ENCODE measurements around the gene IFITM5.

Gene IFITM5

GRCh38 chr11:252666-253065 lies 46.7 kb downstream of the IFITM5 start:
- no peaks in the 10 kb centered on the region for H3K27me3 ChIP-seq (ENCODE audit: control insufficient read depth, insufficient read depth, low read length)
- H3K9ac ChIP-seq (ENCODE audit: low read depth, low read length): no peak overlapping the region
- H3K36me3 ChIP-seq (ENCODE audit: control insufficient read depth, insufficient read depth, low read length): peaks cover 58% of the 10 kb centered on the region
- no peak overlapping the region for H3K4me3 ChIP-seq (ENCODE audit: low read depth, low read length)
- H3K27ac ChIP-seq (ENCODE audit: low read depth, low read length): no peak overlapping the region
- no peaks in the 10 kb centered on the region for H3K9me3 ChIP-seq (ENCODE audit: control insufficient read depth, insufficient read depth, low read length)
- H3K4me1 ChIP-seq (ENCODE audit: control insufficient read depth, insufficient read depth, low read length): no peaks in the 10 kb centered on the region

GRCh38 chr11:251550-251949 lies 47.8 kb downstream of the IFITM5 start:
- H3K36me3 ChIP-seq (ENCODE audit: control insufficient read depth, insufficient read depth, low read length): peaks cover 68% of the 10 kb centered on the region
- H3K27ac ChIP-seq (ENCODE audit: low read depth, low read length): no peak overlapping the region

GRCh38 chr11:250740-251299 lies 48.5 kb downstream of the IFITM5 start:
- H3K4me1 ChIP-seq (ENCODE audit: control insufficient read depth, insufficient read depth, low read length): no peaks in the 10 kb centered on the region
- H3K36me3 ChIP-seq (ENCODE audit: control insufficient read depth, insufficient read depth, low read length): peaks cover 74% of the 10 kb centered on the region
- H3K9me3 ChIP-seq (ENCODE audit: control insufficient read depth, insufficient read depth, low read length): no peaks in the 10 kb centered on the region
- no peak overlapping the region for H3K4me3 ChIP-seq (ENCODE audit: low read depth, low read length)
- H3K27me3 ChIP-seq (ENCODE audit: control insufficient read depth, insufficient read depth, low read length): no peaks in the 10 kb centered on the region
- H3K9ac ChIP-seq (ENCODE audit: low read depth, low read length): no peak overlapping the region
- peak overlapping the region; percentile 32 for H3K27ac ChIP-seq (ENCODE audit: low read depth, low read length)

More at GRCh38 chr11:251550-251949, 47.8 kb downstream of the IFITM5 start:
- no peaks in the 10 kb centered on the region for H3K4me1 ChIP-seq (ENCODE audit: control insufficient read depth, insufficient read depth, low read length)
- H3K9ac ChIP-seq (ENCODE audit: low read depth, low read length): no peak overlapping the region
- no peaks in the 10 kb centered on the region for H3K27me3 ChIP-seq (ENCODE audit: control insufficient read depth, insufficient read depth, low read length)
- H3K4me3 ChIP-seq (ENCODE audit: low read depth, low read length): no peak overlapping the region
- H3K9me3 ChIP-seq (ENCODE audit: control insufficient read depth, insufficient read depth, low read length): no peaks in the 10 kb centered on the region

DNA sequence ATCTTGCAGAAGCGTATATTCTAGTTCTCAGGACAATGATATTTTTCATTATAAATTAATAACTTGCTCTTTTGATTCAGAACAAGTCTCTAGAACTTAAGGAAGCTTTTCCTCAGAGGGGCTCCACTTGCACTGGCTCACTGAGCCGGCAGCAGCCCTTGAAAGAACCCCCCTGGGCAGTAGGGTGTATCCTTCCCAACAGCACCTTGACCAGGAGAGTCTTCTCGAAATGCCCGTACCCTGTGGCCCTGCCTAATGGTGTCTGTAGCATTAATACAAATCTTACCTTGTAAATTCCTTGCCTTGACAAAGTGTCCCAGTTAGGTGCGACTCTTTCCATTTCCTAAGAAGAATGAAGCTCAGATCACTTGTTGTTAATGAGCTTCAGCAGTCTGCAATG lies 49.1 kb downstream of the IFITM5 start:
- no peak overlapping the region for H3K4me3 ChIP-seq (ENCODE audit: low read depth, low read length)

DNA sequence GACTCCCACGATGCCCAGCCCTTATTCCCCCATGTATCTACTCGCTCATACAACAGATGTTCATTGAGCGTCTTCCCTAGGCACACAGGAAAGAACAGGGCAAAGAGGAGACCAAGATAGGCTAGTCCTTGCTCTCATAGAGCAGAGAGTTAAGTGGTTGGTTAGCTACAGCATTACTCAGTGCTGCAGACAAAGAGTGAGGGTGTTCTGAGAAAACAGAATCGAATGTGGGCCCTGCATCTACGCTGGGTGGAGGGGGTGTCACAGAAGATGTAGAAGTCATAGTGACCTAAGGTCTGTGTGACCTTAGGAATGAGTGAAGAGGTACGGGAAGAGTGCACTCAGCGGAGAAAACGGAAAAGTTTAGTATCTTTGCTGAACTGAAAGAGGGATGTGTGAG lies 50.3 kb downstream of the IFITM5 start:
- H3K36me3 ChIP-seq (ENCODE audit: control insufficient read depth, insufficient read depth, low read length): peaks cover 91% of the 10 kb centered on the region
- no peak overlapping the region for H3K9ac ChIP-seq (ENCODE audit: low read depth, low read length)
- no peaks in the 10 kb centered on the region for H3K4me1 ChIP-seq (ENCODE audit: control insufficient read depth, insufficient read depth, low read length)
- no peak overlapping the region for H3K4me3 ChIP-seq (ENCODE audit: low read depth, low read length)
- H3K9me3 ChIP-seq (ENCODE audit: control insufficient read depth, insufficient read depth, low read length): no peaks in the 10 kb centered on the region
- H3K27me3 ChIP-seq (ENCODE audit: control insufficient read depth, insufficient read depth, low read length): no peaks in the 10 kb centered on the region
- no peak overlapping the region for H3K27ac ChIP-seq (ENCODE audit: low read depth, low read length)

More for the DNA sequence above, 49.1 kb downstream of the IFITM5 start:
- Histone ChIP-seq H3K36me3 (ENCODE audit: control insufficient read depth, insufficient read depth, low read length) (peaks cover 80% of the 10 kb centered on the region), H3K4me1 (ENCODE audit: control insufficient read depth, insufficient read depth, low read length) (no peaks in the 10 kb centered on the region), H3K27me3 (ENCODE audit: control insufficient read depth, insufficient read depth, low read length) (no peaks in the 10 kb centered on the region), H3K9ac (ENCODE audit: low read depth, low read length) (no peak overlapping the region), H3K27ac (ENCODE audit: low read depth, low read length) (peak overlapping the region; percentile 32), H3K9me3 (ENCODE audit: control insufficient read depth, insufficient read depth, low read length) (no peaks in the 10 kb centered on the region)
